ELF-1 (cell line): ENCODE measurements around the gene HAO2.

Experiments used
- DNase-seq: peaks from one replicate; pipeline ENCODE4 v3.0.0-alpha.2; 2016; ENCODE audit warnings: low read depth, low spot score

Gene HAO2

GRCh38 chr1:119438761-119439160 lies 70.2 kb downstream of the HAO2 start:
- DNase-seq, result no peak

GRCh38 chr1:119440721-119441307 lies 72.2 kb downstream of the HAO2 start:
- DNase-seq, result peak; percentile 43

- DNase-seq, result no peak
Measured at GRCh38 chr1:119442756-119443155, 74.2 kb downstream of the HAO2 start.
